ENCODE data around the gene MEIKIN. TPM values are rescaled to one million over a fixed set of nuclear protein-coding genes. Genes with fewer than 3 reads are reported as not detected.

Gene MEIKIN
- total RNA-seq, 1 experiment from 2014 or later: not detected

DNA sequence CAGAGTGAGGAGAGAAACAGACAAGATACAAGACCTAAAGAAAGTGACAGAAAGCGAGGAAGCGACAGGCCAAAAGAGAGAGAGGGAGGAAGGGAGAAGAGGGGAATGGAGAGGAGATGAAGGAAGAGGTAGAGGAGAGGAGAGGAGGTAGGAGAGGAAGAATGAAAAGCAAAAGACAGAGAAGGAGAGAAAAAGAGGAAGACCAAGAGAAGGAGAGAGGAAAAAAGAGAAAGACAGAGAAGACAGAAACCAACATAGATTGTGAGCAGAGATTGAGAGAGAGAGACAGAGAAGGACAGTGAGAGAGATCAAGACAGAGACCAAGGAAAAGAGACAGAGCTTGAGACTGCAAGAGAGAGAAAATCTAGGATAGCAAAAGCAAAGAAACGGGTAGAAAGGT, 90.0 kb downstream of the MEIKIN start:
- BruUV-seq (replicated peaks): no TSS peak
- no peaks in the 10 kb centered on the region for H3K4me1 Mint-ChIP-seq (ENCODE audit: low read depth, unreplicated experiment)
- CTCF ChIA-PET: interaction anchor here (1.1 kb wide), 1 partner anchor 23 kb away, joined by 3 read pairs; no protein-coding TSS in a partner anchor

DNA sequence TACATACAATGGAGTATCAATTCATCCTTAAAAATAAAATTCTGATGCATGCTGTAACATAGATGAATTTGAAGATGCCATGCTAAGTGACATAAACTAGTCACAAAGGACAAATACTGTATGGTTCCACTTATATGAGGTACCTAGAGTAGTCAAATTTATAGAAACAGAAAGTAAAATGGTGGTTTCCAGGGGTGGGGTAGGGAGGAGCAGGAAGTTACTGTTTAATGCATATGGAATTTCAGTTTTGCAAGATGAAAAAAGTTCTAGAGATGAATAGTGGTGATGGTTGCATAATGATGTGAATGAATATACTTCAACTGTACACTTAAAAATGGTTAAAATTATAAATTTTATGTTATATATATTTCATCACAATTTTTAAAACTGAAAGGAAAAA, 91.3 kb downstream of the MEIKIN start:
- TF ChIP-seq, protein P1, sequence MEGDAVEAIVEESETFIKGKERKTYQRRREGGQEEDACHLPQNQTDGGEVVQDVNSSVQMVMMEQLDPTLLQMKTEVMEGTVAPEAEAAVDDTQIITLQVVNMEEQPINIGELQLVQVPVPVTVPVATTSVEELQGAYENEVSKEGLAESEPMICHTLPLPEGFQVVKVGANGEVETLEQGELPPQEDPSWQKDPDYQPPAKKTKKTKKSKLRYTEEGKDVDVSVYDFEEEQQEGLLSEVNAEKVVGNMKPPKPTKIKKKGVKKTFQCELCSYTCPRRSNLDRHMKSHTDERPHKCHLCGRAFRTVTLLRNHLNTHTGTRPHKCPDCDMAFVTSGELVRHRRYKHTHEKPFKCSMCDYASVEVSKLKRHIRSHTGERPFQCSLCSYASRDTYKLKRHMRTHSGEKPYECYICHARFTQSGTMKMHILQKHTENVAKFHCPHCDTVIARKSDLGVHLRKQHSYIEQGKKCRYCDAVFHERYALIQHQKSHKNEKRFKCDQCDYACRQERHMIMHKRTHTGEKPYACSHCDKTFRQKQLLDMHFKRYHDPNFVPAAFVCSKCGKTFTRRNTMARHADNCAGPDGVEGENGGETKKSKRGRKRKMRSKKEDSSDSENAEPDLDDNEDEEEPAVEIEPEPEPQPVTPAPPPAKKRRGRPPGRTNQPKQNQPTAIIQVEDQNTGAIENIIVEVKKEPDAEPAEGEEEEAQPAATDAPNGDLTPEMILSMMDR (IDR thresholded peaks at IDR 0.05; ENCODE audit: unreplicated experiment): no peak

More for the DNA sequence above, 90.0 kb downstream of the MEIKIN start:
- Mint-ChIP-seq H3K27me3 (ENCODE audit: unreplicated experiment) (peaks cover 34% of the 10 kb centered on the region), H3K9me3 (ENCODE audit: low read depth, unreplicated experiment) (no peaks in the 10 kb centered on the region), H3K4me3 (ENCODE audit: low read depth, unreplicated experiment) (no peak overlapping the region), H3K27ac (ENCODE audit: unreplicated experiment) (no peak overlapping the region), H3K36me3 (ENCODE audit: insufficient read depth, unreplicated experiment) (peaks cover 4% of the 10 kb centered on the region)
- intact Hi-C loops (cut with micrococcal nuclease; ENCODE audit: unreplicated experiment): no loop called here
- no peak for DNase-seq
- TF ChIP-seq, protein P1 (IDR thresholded peaks at IDR 0.05; ENCODE audit: unreplicated experiment): no peak

DNA sequence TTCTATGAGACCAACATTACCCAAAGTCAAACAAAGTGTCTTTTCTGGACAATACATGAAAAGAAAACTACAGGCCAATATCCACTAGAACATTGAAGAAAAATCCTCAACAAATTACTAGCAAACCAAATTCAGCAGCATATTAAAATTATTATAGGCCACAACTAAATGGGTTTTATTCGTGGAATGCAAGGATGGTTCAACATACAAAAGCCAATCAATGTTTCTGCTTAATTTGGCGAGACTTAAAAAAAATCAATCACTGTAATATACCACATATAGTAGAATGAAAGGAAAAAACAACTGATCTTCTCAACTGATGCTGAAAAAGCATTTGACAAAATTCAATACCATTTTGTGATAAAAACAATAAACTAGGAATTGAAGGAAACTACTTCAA, 96.8 kb downstream of the MEIKIN start:
- Mint-ChIP-seq H3K4me3 (ENCODE audit: low read depth, unreplicated experiment) (no peak overlapping the region), H3K4me1 (ENCODE audit: low read depth, unreplicated experiment) (no peaks in the 10 kb centered on the region), H3K9me3 (ENCODE audit: low read depth, unreplicated experiment) (peaks cover 6% of the 10 kb centered on the region), H3K27me3 (ENCODE audit: unreplicated experiment) (no peaks in the 10 kb centered on the region), H3K27ac (ENCODE audit: unreplicated experiment) (no peak overlapping the region), H3K36me3 (ENCODE audit: insufficient read depth, unreplicated experiment) (no peaks in the 10 kb centered on the region)
- TF ChIP-seq, protein P1 (IDR thresholded peaks at IDR 0.05; ENCODE audit: unreplicated experiment): no peak
- intact Hi-C loops (cut with micrococcal nuclease; ENCODE audit: unreplicated experiment): no loop called here
- CTCF ChIA-PET: no interaction called here
- DNase-seq: no peak
- BruUV-seq (replicated peaks): no TSS peak

More for the DNA sequence above, 91.3 kb downstream of the MEIKIN start:
- intact Hi-C loops (cut with micrococcal nuclease; ENCODE audit: unreplicated experiment): no loop called here
- Mint-ChIP-seq H3K27me3 (ENCODE audit: unreplicated experiment) (peaks cover 34% of the 10 kb centered on the region), H3K27ac (ENCODE audit: unreplicated experiment) (no peak overlapping the region), H3K4me1 (ENCODE audit: low read depth, unreplicated experiment) (no peaks in the 10 kb centered on the region), H3K36me3 (ENCODE audit: insufficient read depth, unreplicated experiment) (peaks cover 4% of the 10 kb centered on the region), H3K9me3 (ENCODE audit: low read depth, unreplicated experiment) (no peaks in the 10 kb centered on the region), H3K4me3 (ENCODE audit: low read depth, unreplicated experiment) (no peak overlapping the region)
- no TSS peak for BruUV-seq (replicated peaks)
- DNase-seq: no peak
- CTCF ChIA-PET: no interaction called here

DNA sequence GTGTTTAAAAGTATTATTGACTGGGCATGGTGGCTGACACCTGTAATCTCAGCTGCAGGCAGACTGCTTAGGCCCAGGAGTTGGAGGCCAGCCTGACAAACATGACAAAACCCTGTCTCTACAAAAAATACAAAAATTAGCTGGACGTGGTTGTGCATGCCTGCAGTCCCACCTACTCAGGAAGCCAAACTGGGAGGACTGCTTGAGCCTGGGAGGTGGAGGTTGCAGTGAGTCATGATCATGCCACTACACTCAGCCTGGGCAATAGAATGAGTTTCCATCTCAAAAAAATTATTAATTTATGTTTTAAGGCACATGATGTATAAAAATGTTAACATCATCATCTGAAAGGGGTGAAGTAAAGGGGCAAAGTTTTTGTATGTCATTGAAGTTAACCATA, 98.9 kb downstream of the MEIKIN start:
- Mint-ChIP-seq H3K4me1 (ENCODE audit: low read depth, unreplicated experiment) (no peaks in the 10 kb centered on the region), H3K36me3 (ENCODE audit: insufficient read depth, unreplicated experiment) (no peaks in the 10 kb centered on the region), H3K4me3 (ENCODE audit: low read depth, unreplicated experiment) (no peak overlapping the region), H3K9me3 (ENCODE audit: low read depth, unreplicated experiment) (peaks cover 14% of the 10 kb centered on the region), H3K27me3 (ENCODE audit: unreplicated experiment) (no peaks in the 10 kb centered on the region), H3K27ac (ENCODE audit: unreplicated experiment) (no peak overlapping the region)
- intact Hi-C loops (cut with micrococcal nuclease; ENCODE audit: unreplicated experiment): no loop called here
- TF ChIP-seq, protein P1 (IDR thresholded peaks at IDR 0.05; ENCODE audit: unreplicated experiment): no peak
- no TSS peak for BruUV-seq (replicated peaks)
- CTCF ChIA-PET: no interaction called here
- DNase-seq: no peak

All from Calu3 (cell line).